Measurements from ENCODE around the gene PLPP7.

GRCh38 chr9:131274674-131275331 is 14.7 kb upstream of the PLPP7 start:
- no peak for TF ChIP-seq CTCF (IDR thresholded peaks at IDR 0.05)
- TF ChIP-seq POLR2A (IDR thresholded peaks at IDR 0.05) = peak in 1 of 3 donors; percentile 33
